ENCODE measurements around the gene PCDH12.
"Not testable (repeated sequence)": the region's sequence is repeated elsewhere in the genome, so short reads cannot be mapped to it uniquely, and the experiment has no call there.

The PCDH12 gene

DNA sequence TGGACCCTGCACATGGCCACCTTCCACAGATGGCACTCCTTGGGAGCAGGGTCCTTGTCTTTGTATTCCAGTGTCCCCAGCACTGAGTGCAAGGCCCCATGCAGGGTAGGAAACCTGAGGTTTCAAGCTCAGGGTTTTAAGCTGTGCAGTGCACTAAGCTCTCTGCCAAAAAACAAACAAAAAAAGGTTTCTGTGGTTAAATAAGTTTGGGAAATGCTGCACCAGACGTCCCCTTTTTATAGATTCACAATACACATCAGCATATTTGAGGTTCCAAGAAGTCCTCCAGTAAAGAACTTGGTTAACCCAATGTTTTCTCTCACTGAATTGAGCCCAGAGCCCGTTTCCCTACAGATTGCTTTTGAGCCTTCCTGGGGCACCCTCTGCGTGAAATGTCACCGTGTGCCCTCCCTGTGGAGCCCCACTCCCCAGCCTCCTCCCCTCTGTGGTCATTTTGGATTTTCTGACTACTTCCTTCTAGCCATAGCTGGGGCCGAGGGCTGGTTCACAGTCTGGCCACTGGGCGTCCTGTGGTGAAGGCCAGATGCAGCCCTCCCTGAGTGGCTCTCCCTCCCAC, 17.2 kb downstream of the PCDH12 start:
- FAIRE-seq (no peak), DNase-seq (ENCODE audit: low spot score) (no peak)

DNA sequence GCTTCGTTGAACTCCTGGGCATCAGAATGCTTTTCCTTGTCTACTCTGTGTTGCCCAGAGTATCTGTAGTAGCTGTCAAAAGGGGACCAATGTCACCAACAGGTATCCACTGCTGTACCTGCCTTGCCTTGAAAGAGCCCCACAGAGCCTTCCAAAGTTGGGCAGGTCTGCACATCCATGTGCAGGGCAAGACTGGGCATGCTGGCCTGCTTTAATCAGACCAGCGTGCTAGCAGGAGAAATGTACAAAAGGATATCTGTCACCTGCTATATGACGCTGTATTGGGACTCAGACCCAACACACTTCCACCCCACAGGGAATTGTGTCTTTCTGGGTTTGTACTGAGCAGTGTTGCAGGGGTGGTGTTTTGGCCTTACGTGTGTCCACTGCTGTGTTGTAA, 22.5 kb downstream of the PCDH12 start:
- FAIRE-seq (no peak), DNase-seq (ENCODE audit: low spot score) (no peak)

DNA sequence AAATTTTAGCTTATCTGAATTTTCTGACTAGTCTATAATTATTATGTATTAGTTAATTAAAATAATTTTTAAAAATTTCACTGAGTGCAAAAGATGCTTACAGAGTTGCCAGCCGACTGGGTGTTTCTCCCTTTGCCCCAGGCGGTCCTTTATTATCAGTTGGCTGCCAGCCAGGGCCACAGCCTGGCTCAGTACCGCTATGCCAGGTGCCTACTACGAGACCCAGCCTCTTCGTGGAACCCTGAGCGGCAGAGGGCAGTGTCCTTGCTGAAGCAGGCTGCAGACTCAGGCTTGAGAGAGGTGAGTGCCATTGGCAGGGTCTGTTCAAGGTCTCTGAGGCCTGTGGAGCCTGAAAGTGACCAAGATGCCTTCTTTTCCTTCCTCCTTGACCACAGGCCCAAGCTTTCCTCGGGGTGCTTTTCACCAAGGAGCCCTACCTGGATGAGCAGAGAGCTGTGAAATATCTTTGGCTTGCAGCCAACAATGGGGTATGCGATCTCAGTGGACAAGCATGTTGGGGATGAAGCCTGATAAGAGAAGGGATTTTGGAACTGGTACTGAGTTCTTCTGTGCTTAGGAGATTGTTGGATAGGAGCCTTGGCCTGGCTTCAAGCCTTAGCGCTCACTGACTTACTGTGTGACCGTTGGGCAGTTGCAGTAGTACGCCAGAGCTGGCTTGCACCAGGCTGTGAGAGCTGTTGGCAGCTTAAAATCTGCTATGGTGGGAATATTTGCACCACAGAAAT, 23.7 kb downstream of the PCDH12 start:
- FAIRE-seq (no peak), DNase-seq (ENCODE audit: low spot score) (no peak)

DNA sequence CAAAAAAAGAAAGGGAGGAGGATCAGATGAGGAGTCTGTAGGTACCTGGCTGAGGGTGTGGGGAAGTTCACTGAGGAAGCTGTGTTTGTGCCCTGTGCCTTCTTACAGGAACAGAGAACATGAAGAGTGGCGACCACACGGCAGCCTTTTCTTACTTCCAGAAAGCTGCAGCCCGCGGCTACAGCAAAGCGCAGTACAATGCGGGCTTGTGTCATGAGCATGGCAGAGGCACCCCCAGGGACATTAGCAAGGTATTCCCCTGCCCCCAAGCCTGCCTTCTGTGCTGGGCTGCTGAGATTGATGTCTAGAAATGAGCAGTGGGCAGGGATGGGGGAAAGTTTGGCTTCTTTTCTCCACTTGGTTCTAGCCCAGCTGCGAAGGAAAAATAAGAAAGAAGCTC, 24.9 kb downstream of the PCDH12 start:
- DNase-seq (ENCODE audit: low spot score) (no peak), FAIRE-seq (no peak)

DNA sequence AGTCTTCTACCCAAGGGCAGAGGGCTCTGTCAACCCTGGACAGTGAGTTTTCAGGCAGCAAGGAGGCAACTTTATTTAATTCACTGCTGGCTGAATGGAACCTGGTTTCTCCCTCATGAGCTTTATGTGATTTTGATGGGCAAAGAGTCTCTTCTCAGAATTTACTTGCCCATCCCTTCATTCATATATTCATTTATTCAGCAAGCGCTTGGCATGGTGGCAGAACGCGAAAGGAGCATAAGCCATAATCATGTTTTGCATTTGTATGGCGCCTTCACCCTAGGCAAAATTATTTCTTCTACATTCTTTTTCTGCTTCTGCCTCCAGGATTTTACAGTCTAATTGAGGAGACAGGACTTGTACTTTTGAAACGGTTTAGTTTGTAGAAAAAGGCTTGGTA, 26.3 kb downstream of the PCDH12 start:
- FAIRE-seq (no peak), DNase-seq (ENCODE audit: low spot score) (no peak)

DNA sequence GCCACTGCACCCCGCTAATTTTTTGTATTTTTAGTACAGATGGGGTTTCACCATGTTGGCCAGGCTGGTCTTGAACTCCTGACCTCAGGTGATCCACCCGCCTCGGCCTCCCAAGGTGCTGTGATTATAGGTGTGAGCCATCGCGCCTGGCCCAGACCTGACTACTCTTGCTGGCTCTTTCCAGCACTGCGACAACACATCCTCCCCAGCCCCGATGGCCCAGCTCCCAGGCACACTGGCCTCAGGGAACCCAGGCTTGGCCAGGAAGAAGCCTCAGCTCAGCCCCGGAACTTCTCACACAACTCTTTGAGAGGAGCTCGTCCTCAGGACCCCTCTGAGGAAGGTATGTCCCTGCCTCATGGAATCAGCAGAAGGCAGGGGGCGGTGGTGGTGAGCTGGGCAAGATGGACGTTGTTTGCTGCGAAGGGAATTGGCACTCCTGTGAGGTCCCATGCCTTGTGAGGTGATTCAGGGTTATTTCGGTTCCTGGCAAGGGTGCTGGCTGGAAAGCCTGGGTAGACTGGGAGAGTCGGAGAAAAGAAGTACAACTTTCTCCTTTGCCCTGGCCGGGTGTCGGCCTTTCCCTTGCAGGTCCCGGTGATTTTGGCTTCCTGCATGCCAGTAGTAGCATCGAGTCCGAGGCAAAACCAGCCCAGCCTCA, 28.5 kb downstream of the PCDH12 start:
- DNase-seq (ENCODE audit: low spot score) (no peak), FAIRE-seq (no peak)

DNA sequence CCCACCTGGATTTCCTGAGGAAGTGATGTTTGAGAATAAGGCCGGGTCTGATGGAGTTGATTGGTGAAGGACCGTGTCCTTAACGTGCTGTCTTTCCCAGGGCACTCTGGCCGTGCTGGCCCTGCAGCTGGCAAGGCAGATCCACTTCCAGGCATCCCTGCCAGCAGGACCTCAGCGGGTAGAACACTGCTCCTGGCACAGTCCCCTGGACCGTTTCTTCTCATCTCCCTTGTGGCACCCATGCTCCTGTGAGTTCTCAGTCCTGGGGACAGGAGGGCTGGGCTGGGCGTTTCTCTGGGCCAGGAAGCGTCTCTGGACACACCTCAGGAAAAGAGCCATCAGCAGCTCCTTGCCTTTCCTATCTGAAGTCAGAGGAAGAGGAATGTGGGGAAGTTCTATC, 30.0 kb downstream of the PCDH12 start:
- FAIRE-seq: no peak

DNA sequence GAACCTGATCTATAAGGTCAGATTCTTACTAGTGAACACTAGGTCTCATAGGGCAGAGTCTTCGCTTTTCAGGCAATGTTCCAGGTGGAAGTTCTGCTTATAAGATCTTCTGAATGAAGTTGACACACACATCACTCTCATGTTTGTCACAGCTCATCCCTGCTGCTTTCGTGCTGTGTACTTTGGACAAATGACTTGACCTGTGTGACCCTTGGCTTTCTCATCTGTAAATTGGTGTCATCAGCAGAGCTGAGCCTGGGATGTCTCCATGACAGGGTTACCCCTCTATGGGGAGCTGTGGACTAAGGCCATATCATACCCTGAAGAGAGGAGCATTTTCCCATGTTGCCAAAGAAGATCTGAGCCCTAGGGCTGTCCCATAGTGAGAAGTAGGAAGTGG, 31.6 kb downstream of the PCDH12 start:
- FAIRE-seq: no peak
- DNase-seq (ENCODE audit: low spot score): no peak

More for the DNA sequence above, 30.0 kb downstream of the PCDH12 start:
- no peak for DNase-seq (ENCODE audit: low spot score)

DNA sequence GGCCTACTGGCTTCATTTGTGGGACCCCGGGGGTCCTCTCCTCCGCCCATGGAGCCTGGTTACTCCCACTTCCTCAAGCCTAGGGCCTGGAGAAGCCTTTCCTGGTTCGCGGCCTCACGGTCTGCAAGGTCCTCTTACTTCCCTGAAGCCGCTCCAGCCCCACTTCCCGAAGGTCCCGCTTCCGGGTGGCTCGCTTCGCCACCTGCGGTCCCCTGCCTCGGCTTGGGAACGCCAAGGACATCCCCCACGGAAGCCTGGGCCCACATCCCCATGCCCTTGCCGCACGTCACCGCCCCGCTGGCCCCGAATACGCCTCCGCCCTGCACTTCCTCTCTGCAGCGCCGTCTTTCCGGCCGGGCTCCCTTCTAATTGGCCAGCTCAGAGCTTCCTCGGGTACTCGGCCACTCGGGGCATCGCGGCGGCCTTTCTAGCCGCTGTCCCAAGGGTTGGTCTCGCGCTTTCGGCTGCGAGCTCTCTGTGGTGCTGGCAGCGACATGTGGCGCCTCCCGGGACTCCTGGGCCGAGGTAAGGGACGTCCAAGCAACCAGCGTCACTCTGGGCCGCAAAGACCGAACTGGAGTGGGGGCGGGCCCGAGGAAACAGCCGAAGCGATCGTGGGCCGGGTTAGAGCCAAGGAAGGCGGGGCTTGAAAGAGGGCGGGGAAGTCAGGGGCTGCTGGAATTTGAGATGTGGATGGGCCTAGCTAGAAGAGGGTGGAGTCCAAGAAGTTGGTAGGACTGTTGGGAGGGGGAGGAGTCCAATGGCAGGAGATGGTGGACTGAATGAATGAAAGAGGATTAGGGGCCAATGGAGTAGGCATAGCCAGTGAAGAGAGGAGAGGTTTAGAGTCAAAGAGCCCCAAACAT, 34.3 kb downstream of the PCDH12 start, which contains the start of gene DELE1:
Gene DELE1, plus strand, starts transcription at position 424 of the 866 bp plus-strand sequence. Its CDS starts 71 bp downstream, at position 495.
- FAIRE-seq (no peak), DNase-seq (ENCODE audit: low spot score) (peak; percentile 91)

DNA sequence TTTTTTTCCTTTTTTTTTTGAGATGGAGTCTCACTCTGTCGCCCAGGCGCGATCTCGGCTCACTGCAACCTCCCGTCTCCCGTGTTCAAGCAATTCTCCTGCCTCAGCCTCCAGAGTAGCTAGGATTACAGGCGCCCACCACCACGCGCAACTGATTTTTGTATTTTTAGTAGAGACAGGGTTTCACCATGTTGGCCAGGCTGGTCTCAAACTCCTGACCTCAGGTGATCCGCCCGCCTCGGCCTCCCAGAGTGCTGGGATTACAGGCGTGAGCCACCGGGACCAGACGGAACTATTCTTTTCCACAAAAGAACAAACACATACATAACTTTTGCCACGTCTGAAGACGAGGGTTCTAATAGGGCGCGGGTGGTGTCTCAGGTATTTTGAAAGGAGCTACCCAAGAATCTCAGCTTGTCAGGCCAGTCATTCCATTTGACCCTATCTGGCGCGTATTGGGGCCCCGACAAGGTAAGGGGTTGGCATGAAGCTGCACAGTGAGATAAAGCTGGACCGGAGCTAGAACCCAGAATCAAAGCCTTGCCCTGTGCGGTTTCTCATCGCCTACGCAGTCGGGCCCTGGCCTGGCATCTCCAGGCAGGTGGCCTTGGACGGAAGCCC, 35.1 kb downstream of the PCDH12 start:
- FAIRE-seq; DNase-seq (ENCODE audit: low spot score): not testable (repeated sequence)

DNA sequence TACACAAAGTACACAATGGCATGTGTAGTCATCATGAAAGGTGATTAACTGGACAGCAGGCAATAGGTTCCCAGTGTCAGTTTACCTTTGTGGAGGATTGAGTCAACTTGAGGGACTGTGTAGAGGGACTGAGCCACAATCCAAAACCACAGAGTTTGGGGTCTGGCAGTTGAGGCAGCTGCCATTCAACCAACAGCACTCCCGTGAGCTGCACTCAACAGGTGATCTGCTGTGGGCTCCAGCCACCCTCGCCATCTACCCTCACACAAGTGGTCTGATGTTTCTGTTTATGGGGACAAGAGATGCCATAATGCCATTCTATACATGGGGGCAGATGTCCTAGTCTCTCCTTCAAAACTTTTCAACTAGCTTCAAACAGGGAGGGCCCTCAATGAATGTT, 37.2 kb downstream of the PCDH12 start:
- DNase-seq (ENCODE audit: low spot score): no peak
- no peak for FAIRE-seq

DNA sequence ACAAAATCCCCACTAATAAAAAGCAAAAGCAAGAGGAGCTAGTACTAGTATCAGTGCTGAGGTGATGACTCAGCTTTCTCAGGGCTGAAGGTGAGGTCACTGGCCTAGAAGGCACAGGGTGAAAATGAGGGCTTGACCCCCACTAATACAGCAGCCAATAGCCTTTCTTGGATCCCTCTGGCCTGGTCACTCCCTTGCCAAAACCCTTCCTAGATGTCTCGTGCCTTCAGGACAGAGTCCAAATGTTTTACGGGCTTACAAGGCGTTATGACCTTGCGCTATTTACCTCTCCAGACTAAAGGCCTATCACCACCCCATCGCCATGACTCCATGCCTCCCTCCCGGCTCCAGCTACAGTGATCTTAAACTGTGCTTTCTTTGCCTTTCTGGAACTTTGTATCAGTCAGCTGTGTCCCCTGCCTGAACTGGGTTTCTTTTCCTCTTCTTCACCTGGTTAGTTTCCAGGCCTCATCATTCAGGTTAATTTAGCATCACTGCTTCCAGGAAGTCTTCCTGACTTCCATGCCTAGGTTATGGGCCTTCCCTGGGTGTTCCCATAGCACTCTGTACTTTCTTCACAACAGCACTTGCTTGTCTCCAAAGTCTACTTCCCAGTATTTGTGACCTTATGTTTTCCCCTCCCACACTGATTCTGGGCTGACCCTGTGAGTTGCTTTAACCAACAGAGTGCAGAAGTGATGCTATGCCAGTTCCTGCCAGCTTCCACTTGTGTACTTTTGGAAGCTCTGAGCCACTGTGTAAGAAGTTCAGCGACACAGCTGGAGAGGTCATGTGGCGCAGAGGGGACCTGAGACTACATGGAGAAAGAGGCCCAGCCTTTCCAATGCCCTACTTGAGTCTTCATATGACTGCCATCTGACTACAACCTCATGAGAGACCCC, 38.5 kb downstream of the PCDH12 start:
- DNase-seq (ENCODE audit: low spot score) (no peak), FAIRE-seq (no peak)

DNA sequence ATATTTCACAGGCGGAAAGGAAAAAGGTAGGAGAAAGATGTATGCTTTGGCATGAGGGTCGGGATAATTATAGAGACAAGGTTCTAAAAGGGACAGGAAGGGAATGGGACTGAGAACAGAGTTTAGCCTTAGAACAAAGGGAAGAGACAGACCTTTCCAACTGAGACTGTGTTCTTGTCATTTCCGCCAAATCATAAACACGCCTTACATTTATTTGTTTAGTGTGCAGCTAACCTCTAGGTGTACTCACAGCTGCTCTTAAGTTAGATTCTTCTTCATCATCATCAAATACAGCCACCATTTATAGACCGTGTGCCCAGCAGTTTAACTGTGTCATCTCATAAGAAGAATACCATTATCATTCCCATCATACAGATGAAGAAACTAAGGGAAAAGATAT, 40.2 kb downstream of the PCDH12 start:
- no peak for FAIRE-seq

DNA sequence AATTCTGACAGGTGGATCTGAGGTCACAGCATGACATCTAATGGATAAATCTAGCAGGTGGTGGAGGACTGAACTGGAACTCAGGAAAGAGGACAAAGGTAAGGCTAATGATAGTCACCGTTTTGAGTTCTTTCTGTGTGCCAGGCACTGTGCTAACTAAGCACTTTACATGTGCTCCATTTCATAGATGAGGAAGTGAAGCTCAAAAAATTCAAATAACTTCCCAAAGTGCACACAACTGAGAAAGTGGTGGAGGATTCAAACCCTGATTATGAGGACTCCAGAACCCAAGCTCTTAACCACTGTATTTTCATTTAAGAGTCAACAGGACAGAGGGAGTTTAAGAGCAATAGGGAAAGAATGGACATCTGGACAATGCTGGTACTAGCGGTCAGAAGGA, 41.5 kb downstream of the PCDH12 start:
- FAIRE-seq: no peak
- no peak for DNase-seq (ENCODE audit: low spot score)

More for the DNA sequence above, 40.2 kb downstream of the PCDH12 start:
- no peak for DNase-seq (ENCODE audit: low spot score)

DNA sequence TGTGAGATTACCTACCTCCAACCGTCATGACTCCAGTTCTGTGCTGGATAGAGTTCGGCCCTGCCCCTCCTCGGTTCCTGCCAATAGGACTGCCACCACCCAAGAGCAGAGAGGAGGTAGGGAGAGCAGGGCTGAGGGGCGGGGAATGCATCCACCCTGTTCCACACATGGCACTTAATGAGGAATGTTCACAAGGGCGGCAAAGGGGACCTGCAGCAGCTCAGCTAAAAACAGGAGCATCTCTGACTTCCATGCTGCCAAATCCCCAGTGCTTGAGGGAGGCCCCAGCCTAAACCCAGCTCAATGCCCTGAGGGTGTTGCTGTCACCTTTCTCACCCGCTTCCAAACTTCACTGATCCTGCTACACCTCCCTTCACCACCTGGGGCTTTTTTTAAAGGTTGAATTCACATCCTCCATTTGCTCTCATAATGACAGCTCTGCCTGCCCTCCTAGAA, 42.1 kb downstream of the PCDH12 start:
- FAIRE-seq (no peak), DNase-seq (ENCODE audit: low spot score) (no peak)

DNA sequence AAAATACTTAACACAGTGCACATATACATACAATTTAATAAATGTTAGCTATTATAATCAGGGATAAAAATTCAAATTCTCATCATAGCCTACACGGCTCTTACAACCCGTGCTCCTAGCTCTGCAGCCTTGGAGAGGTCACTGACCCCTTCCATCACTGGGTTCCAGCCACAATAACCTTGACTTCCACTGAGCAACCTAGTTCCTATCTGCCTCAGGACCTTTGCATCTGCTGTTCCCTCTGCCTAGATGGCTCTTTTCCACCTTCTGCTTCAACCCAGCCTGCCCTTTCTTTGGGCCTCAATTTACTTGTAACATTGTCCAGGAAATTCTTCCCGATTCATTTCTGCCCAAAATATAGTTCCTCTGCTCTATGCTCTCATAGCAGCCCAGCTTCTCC, 43.2 kb downstream of the PCDH12 start:
- FAIRE-seq (no peak), DNase-seq (ENCODE audit: low spot score) (no peak)

DNA sequence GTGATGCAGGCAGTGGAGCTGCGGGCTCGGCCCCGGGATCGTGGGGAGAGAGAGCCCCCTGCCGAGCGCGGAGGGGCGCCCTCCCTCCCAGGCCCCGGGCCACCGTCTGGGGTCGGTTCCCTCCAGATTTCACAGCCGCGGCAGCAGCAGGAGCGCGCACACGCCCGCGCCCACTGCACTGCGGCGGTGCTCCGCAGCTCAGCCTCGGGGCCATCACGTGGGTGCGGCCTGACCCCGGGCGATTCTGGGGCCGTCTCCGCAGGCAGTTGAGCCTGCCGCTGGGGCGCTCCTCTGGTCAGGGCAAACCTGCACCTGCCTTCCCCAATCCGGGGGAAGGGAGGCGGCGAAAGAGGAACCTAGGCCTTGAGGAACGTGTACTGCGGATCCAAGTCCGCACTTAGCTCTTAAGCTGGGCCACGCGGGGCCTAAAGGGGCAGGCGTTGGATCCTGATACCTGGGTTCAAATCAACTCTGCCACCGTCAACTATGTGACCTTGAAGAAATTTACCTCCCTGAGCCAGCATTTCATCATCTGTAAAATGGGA, 43.7 kb downstream of the PCDH12 start:
- DNase-seq (ENCODE audit: low spot score): no peak
- FAIRE-seq: no peak

DNA sequence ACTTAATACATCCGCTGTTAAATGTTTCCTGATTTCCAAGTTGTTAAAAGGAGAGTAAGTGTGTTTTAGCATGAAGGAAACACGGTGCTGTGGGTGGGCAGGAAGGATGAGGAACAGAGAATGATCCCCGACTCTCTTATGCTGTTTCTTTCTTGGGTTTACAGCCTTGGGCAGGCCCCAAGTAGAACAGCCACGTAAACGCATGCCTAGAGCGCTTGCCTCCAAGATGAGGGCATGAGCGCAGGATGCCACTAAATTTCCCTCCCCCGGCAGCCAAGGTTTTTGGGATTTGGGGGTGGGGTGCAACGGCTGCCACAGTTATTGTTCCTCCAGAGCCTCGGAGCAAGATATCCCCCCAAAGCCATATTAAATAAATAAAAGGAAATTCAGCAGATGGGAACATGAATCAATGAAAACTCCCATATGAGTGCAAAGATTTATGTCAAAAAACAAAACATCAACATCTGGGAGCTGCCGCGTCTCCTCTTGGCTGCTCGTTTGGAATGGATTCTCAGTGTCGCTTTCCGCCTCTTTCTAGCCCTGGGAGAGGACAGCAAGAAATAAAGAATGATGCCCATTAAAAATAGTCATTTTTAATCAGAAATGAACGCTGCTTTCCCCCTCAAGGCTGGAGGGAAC, 44.3 kb downstream of the PCDH12 start:
- FAIRE-seq: no peak
- DNase-seq (ENCODE audit: low spot score): no peak

DNA sequence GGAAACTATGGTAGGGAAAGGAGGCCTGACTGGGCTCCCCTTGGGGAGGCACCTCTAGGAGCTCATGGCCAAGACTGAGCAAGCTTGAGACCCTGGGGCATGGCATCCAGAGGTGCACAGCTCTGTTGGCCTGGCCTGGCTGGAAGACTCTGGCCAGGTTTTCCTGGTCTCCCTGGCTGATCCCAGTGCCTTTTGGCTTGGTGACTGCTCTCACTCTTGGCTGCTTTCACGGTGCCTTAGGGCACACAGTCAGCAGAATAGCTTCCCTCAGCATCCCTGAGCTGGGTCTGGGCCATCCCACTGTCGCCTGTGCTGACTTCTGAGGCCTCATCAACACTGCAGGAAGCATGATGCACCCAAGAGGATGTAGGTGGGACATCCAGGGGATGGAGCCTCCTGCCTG, 47.7 kb downstream of the PCDH12 start:
- FAIRE-seq (no peak), DNase-seq (ENCODE audit: low spot score) (no peak)
